Stomach (tissue), 19 donors: Measurements from ENCODE around the gene RPL22. TPM values are rescaled to one million over a fixed set of nuclear protein-coding genes. Genes with fewer than 3 reads are reported as not detected.

Experiments used
- DNase-seq, 2 donors: peaks; one replicate each; pipeline versions ENCODE4 v3.0.0 to v3.0.0-alpha.2; 2013 to 2019
- H3K27ac ChIP-seq, 5 donors: fragments of 200-600 bp in 4 of 5; sonication (generic) in 4 of 5; one replicate each; pipeline ENCODE4 v1.5.1; 2013 to 2019; ENCODE audit warnings: mild to moderate bottlenecking in 1 of 5, moderate library complexity in 1 of 5
- H3K27me3 ChIP-seq, 3 donors: fragments of 200-600 bp; sonication (generic); one replicate each; pipeline ENCODE4 v1.5.1; 2017 to 2019; ENCODE audit warnings: mixed run types in 1 of 3
- H3K36me3 ChIP-seq, 4 donors: fragments of 200-600 bp; sonication (generic); 1 replicate in 3 of 4; 2 replicates in 1 of 4; pipeline ENCODE4 v1.5.1; 2016 to 2019
- H3K4me1 ChIP-seq, 4 donors: fragments of 200-600 bp; sonication (generic); one replicate each; pipeline ENCODE4 v1.5.1; 2016 to 2019
- H3K4me3 ChIP-seq, 4 donors: fragments of 200-600 bp; sonication (generic) in 3 of 4; one replicate each; pipeline ENCODE4 v1.5.1; 2016 to 2019; ENCODE audit warnings: mild to moderate bottlenecking in 1 of 4
- H3K9me3 ChIP-seq, 4 donors: fragments of 200-600 bp; sonication (generic); one replicate each; pipeline ENCODE4 v1.5.1; 2016 to 2019
- EP300 ChIP-seq: sonication (generic); formaldehyde crosslinking; IDR thresholded peaks from one replicate; pipeline ENCODE4 v1.6.1; 2017; ENCODE audit warnings: antibody characterized with exemption
- POLR2A ChIP-seq, 4 donors: fragments of 450-650 bp; IDR thresholded peaks; one replicate each; pipeline ENCODE4 v1.6.1; 2016; ENCODE audit warnings: antibody characterized with exemption in 4 of 4, control low read depth in 2 of 4, mild to moderate bottlenecking in 1 of 4, moderate library complexity in 1 of 4
- POLR2AphosphoS5 ChIP-seq, 3 donors: sonication (generic); formaldehyde crosslinking; IDR thresholded peaks; one replicate each; pipeline ENCODE4 v1.6.1; 2016; ENCODE audit warnings: antibody characterized with exemption in 3 of 3
- WGBS, 5 donors: extraction: QIAGEN DNeasy Blood & Tissue Kit in 3 of 5; methylation state at CpG; one replicate each; pipeline versions ENCODE4 v1.1.5 to v1.1.7; 2013 to 2018; 5-methylcytosine and 5-hydroxymethylcytosine counted together
- intact Hi-C: fragments of 100-400 bp; cut with DNase I; formaldehyde crosslinking; loops from one replicate; pipeline ENCODE4 v1.15.1; 2023; ENCODE audit warnings: low total_unique reads
- long read RNA-seq, 10 donors: transcript quantifications; one replicate each; lab custom pipeline, GENCODE V29; 2026
- polyA plus RNA-seq, 3 donors: library from polyadenylated mRNA; stranded (reverse); fragments of 200-250 nt; gene quantifications; one replicate each; pipeline ENCODE4 v1.2.3, GENCODE V29; 2013
- total RNA-seq, 5 donors: library from RNA; depleted of rRNA; stranded (reverse); fragments of >200 nt; gene quantifications; one replicate each; pipeline versions ENCODE4 v1.1.0 to v1.2.3, GENCODE V29; 2014 to 2016
- TF ChIP-seq, protein P1 (sequence below), 7 experiments: fragments of 450-650 bp in 4 of 7; fragments of 200-600 bp in 3 of 7; sonication (generic) in 3 of 7; IDR thresholded peaks; one replicate each; pipeline ENCODE4 v1.5.1; 2016 to 2019; ENCODE audit warnings: antibody characterized with exemption in 7 of 7, control low read depth in 2 of 7, mild to moderate bottlenecking in 1 of 7
- donor health status: healthy with polysubstance abuse.
- donor health status: Bipolar disorder and iron deficiency.
- donor health status: healthy.

RPL22 gene
- total RNA-seq (100 to 1,000 TPM; 103 to 301 (median 166) TPM), polyA plus RNA-seq (100 to 1,000 TPM; 343 to 718 (median 413) TPM)
- long read RNA-seq, donor 1, transcript RPL22-201 (4 exons, 2,078 nt) = major isoform, 216 of 374 reads
- long read RNA-seq, donor 1, transcript RPL22-206 (3 exons, 2,279 nt) = minor isoform, 58 of 374 reads
- long read RNA-seq, donor 1, partial matches to known transcripts = 79 of 374 reads
- long read RNA-seq, donor 1, other reads (novel, unspliced or antisense) = 21 of 374 reads
- long read RNA-seq, donor 2, transcript RPL22-206 (3 exons, 2,279 nt) = minor isoform, 60 of 329 reads
- long read RNA-seq, donor 2, transcript RPL22-201 (4 exons, 2,078 nt) = major isoform, 200 of 329 reads
- long read RNA-seq, donor 2, partial matches to known transcripts = 39 of 329 reads
- long read RNA-seq, donor 2, other reads (novel, unspliced or antisense) = 29 of 329 reads
- long read RNA-seq, donor 3, transcript RPL22-201 (4 exons, 2,078 nt) = major isoform, 292 of 705 reads
- long read RNA-seq, donor 3, transcript RPL22-206 (3 exons, 2,279 nt) = minor isoform, 120 of 705 reads
- long read RNA-seq, donor 3, partial matches to known transcripts = 260 of 705 reads
- long read RNA-seq, donor 3, other reads (novel, unspliced or antisense) = 33 of 705 reads
- long read RNA-seq, donor 4, transcript RPL22-206 (3 exons, 2,279 nt) = minor isoform, 16 of 71 reads
- long read RNA-seq, donor 4, transcript RPL22-201 (4 exons, 2,078 nt) = major isoform, 38 of 71 reads
- long read RNA-seq, donor 4, partial matches to known transcripts = 17 of 71 reads
- long read RNA-seq, donor 4, other reads (novel, unspliced or antisense) = 0 of 71 reads
- long read RNA-seq, donor 5, transcript RPL22-206 (3 exons, 2,279 nt) = minor isoform, 149 of 856 reads
- long read RNA-seq, donor 5, transcript RPL22-201 (4 exons, 2,078 nt) = major isoform, 411 of 856 reads
- long read RNA-seq, donor 5, partial matches to known transcripts = 236 of 856 reads
- long read RNA-seq, donor 5, other reads (novel, unspliced or antisense) = 60 of 856 reads
- long read RNA-seq, donor 6 = 0 reads
- long read RNA-seq, donor 7, transcript RPL22-201 (4 exons, 2,078 nt) = major isoform, 565 of 1,157 reads
- long read RNA-seq, donor 7, transcript RPL22-206 (3 exons, 2,279 nt) = minor isoform, 166 of 1,157 reads
- long read RNA-seq, donor 7, partial matches to known transcripts = 350 of 1,157 reads
- long read RNA-seq, donor 7, other reads (novel, unspliced or antisense) = 75 of 1,157 reads
- long read RNA-seq, donor 8, transcript RPL22-206 (3 exons, 2,279 nt) = minor isoform, 177 of 1,275 reads
- long read RNA-seq, donor 8, transcript RPL22-201 (4 exons, 2,078 nt) = major isoform, 529 of 1,275 reads
- long read RNA-seq, donor 8, partial matches to known transcripts = 486 of 1,275 reads
- long read RNA-seq, donor 8, other reads (novel, unspliced or antisense) = 82 of 1,275 reads
- long read RNA-seq, donor 9, transcript RPL22-201 (4 exons, 2,078 nt) = major isoform, 456 of 1,082 reads
- long read RNA-seq, donor 9, transcript RPL22-206 (3 exons, 2,279 nt) = minor isoform, 201 of 1,082 reads
- long read RNA-seq, donor 9, partial matches to known transcripts = 360 of 1,082 reads
- long read RNA-seq, donor 9, other reads (novel, unspliced or antisense) = 64 of 1,082 reads
- long read RNA-seq, donor 10, transcript RPL22-201 (4 exons, 2,078 nt) = major isoform, 196 of 423 reads
- long read RNA-seq, donor 10, transcript RPL22-206 (3 exons, 2,279 nt) = minor isoform, 58 of 423 reads
- long read RNA-seq, donor 10, partial matches to known transcripts = 128 of 423 reads
- long read RNA-seq, donor 10, other reads (novel, unspliced or antisense) = 41 of 423 reads

GRCh38 chr1:6199298-6200187, at the start of gene RPL22:
Gene RPL22 (minus strand): TSS chr1:6199595. CDS start chr1:6199573, 22 bp downstream.
- no peaks in the 10 kb centered on the region for H3K27me3 ChIP-seq
- 1 to 3% (median 2%) methylated on average over 30 to 53 of the region's 53 CpGs for WGBS, 5 donors
- peak within 1 kb of the TSS; percentile 78 to 90 (median 88) for H3K27ac ChIP-seq
- intact Hi-C loops = loop anchor here (10.0 kb wide), 1 partner anchor 205 kb away; the partner anchor contains the start of gene NPHP4
- no peaks in the 10 kb centered on the region for H3K9me3 ChIP-seq
- H3K4me3 ChIP-seq = peak within 1 kb of the TSS; percentile 87 to 100 (median 98)
- TF ChIP-seq EP300 = no peak
- TF ChIP-seq POLR2A (IDR thresholded peaks at IDR 0.05) = peak in 1 of 4 donors; percentile 14
- peak; percentile 91 to 98 (median 96) for TF ChIP-seq POLR2AphosphoS5 (IDR thresholded peaks at IDR 0.05)
- TF ChIP-seq, protein P1, sequence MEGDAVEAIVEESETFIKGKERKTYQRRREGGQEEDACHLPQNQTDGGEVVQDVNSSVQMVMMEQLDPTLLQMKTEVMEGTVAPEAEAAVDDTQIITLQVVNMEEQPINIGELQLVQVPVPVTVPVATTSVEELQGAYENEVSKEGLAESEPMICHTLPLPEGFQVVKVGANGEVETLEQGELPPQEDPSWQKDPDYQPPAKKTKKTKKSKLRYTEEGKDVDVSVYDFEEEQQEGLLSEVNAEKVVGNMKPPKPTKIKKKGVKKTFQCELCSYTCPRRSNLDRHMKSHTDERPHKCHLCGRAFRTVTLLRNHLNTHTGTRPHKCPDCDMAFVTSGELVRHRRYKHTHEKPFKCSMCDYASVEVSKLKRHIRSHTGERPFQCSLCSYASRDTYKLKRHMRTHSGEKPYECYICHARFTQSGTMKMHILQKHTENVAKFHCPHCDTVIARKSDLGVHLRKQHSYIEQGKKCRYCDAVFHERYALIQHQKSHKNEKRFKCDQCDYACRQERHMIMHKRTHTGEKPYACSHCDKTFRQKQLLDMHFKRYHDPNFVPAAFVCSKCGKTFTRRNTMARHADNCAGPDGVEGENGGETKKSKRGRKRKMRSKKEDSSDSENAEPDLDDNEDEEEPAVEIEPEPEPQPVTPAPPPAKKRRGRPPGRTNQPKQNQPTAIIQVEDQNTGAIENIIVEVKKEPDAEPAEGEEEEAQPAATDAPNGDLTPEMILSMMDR (IDR thresholded peaks at IDR 0.05) = peak in 1 of 7 experiments; percentile 40
- DNase-seq = peak; percentile 98 to 100
- H3K4me1 ChIP-seq = peaks cover 23 to 50% (median 36%) of the 10 kb centered on the region in 4 donors
- H3K36me3 ChIP-seq = peaks cover 20 to 28% (median 27%) of the 10 kb centered on the region in 4 donors

DNA sequence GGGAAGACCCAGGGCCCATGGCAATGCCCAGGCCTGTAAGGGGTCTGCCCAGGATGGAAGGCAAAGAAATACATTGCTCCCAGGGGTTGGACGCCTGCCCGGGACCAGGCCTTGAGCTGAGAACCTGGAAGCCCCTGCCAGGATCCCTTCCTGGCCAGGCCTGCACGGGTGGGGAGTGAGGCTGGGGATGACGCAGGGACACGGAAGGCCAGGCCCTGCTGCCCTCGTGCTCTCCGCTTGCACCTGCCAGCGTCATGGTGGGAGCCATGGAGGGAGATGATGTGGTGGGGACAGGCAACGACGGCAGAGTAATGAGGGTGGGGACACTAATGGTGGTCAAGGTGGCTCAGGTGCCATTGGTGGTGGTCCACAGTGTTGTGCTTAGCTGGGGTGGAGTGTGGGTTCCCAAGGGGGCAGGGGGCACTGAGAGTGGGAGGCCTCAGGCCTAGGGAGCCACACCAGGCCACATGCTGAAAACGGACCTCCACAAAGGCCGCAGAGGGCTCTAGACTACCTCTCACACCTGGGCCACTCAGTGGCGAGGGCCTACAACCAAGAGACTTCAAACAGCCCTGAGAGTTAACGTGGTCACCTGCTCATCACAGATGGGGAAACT, 48.9 kb upstream of the RPL22 start:
- intact Hi-C loops = loop anchor here (5.0 to 10.0 kb wide), 3 partner anchors 94 to 193 kb away; no protein-coding TSS in a partner anchor
- Histone ChIP-seq H3K27me3 (peaks cover 22 to 96% (median 66%) of the 10 kb centered on the region in 3 donors), H3K27ac (no peak overlapping the region), H3K4me3 (no peak overlapping the region), H3K4me1 (peaks cover 22 to 42% (median 40%) of the 10 kb centered on the region in 4 donors), H3K36me3 (peaks cover 0 to 8% (median 0%) of the 10 kb centered on the region in 4 donors), H3K9me3 (no peaks in the 10 kb centered on the region)
- TF ChIP-seq EP300 = no peak
- DNase-seq = no peak
- 74 to 88% (median 83%) methylated on average over 10 to 14 of the region's 14 CpGs for WGBS, 5 donors

DNA sequence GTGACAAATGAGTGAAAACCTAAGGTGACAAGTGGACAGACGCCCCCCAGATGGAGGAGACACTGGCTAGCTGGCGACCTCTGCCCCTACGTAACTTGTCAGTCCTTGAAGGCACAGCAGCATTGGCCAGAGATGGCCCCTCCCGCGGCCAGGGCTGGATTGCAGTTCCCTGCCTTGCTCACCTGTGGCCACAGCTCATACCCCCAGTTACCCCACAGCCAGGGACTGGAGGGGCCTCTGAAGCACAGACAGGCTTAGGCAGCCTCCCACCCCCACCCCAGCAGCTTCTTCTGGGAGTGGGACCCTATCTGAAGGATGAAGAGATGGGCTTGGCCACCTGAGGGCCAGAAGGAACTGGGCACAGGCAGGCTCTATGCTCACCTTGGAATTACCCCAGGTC, 48.3 kb upstream of the RPL22 start:
- DNase-seq = no peak
- intact Hi-C loops = loop anchor here (5.0 to 10.0 kb wide), 3 partner anchors 95 to 193 kb away; no protein-coding TSS in a partner anchor
- H3K4me1 ChIP-seq = peaks cover 23 to 44% (median 42%) of the 10 kb centered on the region in 4 donors
- WGBS, 5 donors = 44 to 70% (median 65%) methylated on average over 5 of the region's 5 CpGs
- no peaks in the 10 kb centered on the region for H3K9me3 ChIP-seq
- H3K27ac ChIP-seq = no peak overlapping the region
- H3K36me3 ChIP-seq = peaks cover 0 to 8% (median 0%) of the 10 kb centered on the region in 4 donors
- no peak for TF ChIP-seq POLR2A (IDR thresholded peaks at IDR 0.05)
- TF ChIP-seq EP300 = no peak
- no peak for TF ChIP-seq POLR2AphosphoS5 (IDR thresholded peaks at IDR 0.05)
- TF ChIP-seq, protein P1 (IDR thresholded peaks at IDR 0.05) = no peak
- H3K27me3 ChIP-seq = peaks cover 22 to 100% (median 72%) of the 10 kb centered on the region in 3 donors
- H3K4me3 ChIP-seq = no peak overlapping the region
